Kidney epithelial cell (primary cell): Measurements from ENCODE around the gene SRBD1. TPM values are rescaled to one million over a fixed set of nuclear protein-coding genes. Genes with fewer than 3 reads are reported as not detected.

Experiments used
- DNase-seq: peaks from one replicate; pipeline ENCODE4 v3.0.0-alpha.2; 2010; ENCODE audit warnings: low read depth
- H3K27me3 ChIP-seq: 2 replicates; pipeline ENCODE4 v1.6.0; 2011; ENCODE audit warnings: low read length; ENCODE audit not compliant: control insufficient read depth, insufficient read depth
- H3K36me3 ChIP-seq: 2 replicates; pipeline ENCODE4 v1.5.1; 2011; ENCODE audit warnings: low read length; ENCODE audit not compliant: control insufficient read depth, insufficient read depth
- H3K4me3 ChIP-seq: 2 replicates; pipeline ENCODE4 v1.5.1; 2011; ENCODE audit warnings: low read depth, mild to moderate bottlenecking, control low read depth, low read length
- total RNA-seq: library from RNA; depleted of rRNA; stranded (reverse); fragments of >200 nt; gene quantifications from 2 replicates; pipeline ENCODE4 v1.2.3, GENCODE V29; 2015
- TF ChIP-seq, protein P1 (sequence below): IDR thresholded peaks from 2 replicates; pipeline ENCODE4 v1.5.1; 2011; ENCODE audit warnings: mild to moderate bottlenecking, moderate library complexity, low read length, control low read depth, inconsistent platforms; ENCODE audit not compliant: insufficient read depth, poor library complexity, severe bottlenecking

Gene SRBD1
- total RNA-seq, 1 donor from 2014 or later: 18.4 TPM

DNA sequence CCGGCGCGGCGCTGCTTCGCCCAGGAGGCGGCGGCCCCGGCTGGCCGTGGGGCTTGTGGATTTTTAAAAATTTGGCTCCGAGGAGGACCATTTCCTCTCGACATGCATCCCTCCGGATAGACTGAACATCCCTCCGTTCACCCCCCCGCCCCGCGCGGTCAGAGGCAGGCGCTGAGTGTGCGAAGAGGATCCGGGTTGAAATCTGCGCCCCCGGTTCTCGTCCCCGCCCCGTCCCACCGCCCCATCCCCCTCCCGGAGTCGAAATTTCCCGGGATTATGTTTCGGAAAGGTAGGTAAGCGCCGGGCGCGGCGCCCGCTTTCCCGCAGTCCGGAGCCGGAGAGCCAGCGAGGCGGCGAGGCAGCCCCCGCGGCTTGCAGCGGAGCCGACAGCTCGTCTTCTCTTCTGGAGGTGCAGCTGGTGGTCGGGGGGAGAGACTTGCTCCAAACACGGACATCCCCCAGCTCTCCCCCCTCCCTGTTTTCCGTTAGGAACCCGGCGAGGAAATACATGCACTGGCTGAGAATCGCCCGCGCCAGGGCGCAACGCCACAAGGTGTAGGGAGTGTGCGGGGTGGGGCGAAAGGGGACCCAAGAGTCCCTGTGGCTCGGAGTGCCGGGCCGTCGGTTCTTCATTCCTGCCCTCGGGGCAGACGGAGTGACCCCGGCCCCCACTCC is 40.5 kb upstream of the SRBD1 start, which contains the start of gene PRKCE:
TSS of gene PRKCE (plus strand) at position 261 of the 675 bp plus-strand sequence.
- DNase-seq: no peak
- TF ChIP-seq, protein P1, sequence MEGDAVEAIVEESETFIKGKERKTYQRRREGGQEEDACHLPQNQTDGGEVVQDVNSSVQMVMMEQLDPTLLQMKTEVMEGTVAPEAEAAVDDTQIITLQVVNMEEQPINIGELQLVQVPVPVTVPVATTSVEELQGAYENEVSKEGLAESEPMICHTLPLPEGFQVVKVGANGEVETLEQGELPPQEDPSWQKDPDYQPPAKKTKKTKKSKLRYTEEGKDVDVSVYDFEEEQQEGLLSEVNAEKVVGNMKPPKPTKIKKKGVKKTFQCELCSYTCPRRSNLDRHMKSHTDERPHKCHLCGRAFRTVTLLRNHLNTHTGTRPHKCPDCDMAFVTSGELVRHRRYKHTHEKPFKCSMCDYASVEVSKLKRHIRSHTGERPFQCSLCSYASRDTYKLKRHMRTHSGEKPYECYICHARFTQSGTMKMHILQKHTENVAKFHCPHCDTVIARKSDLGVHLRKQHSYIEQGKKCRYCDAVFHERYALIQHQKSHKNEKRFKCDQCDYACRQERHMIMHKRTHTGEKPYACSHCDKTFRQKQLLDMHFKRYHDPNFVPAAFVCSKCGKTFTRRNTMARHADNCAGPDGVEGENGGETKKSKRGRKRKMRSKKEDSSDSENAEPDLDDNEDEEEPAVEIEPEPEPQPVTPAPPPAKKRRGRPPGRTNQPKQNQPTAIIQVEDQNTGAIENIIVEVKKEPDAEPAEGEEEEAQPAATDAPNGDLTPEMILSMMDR: no peak
- no peaks in the 10 kb centered on the region for H3K36me3 ChIP-seq
- H3K27me3 ChIP-seq: no peaks in the 10 kb centered on the region
- H3K4me3 ChIP-seq: peak within 1 kb of the TSS; percentile 68

DNA sequence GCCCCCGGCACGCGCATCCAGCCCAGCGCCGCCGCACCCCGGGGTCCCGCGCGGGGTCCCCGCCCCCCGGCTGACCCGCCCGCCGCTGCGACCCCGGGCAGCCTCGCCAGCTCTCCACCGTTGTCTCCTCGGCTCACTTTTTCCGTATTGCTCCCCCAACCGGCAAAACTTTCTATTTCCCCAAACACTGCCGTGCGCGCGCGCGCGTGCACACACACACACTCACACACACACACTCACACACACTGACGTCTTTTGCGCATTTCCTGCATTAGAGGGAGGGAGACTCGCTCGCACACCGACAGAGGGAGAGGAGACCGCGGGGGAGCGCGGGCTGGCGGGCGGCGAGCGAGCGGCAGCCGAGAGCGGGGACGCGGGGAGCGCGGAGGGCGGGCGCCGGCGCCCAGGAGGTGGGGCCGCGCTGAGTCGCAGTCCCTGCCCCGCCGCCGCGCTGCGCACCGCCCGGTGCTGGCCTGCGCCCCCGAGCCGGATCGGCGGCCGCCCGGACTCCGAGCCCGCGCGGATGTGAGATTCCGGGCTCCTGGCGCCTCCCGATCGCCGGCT is 39.9 kb upstream of the SRBD1 start:
- H3K27me3 ChIP-seq: no peaks in the 10 kb centered on the region
- DNase-seq: peak; percentile 79
- TF ChIP-seq, protein P1: peak; percentile 42
- H3K4me3 ChIP-seq: peak overlapping the region; percentile 68
- H3K36me3 ChIP-seq: no peaks in the 10 kb centered on the region

DNA sequence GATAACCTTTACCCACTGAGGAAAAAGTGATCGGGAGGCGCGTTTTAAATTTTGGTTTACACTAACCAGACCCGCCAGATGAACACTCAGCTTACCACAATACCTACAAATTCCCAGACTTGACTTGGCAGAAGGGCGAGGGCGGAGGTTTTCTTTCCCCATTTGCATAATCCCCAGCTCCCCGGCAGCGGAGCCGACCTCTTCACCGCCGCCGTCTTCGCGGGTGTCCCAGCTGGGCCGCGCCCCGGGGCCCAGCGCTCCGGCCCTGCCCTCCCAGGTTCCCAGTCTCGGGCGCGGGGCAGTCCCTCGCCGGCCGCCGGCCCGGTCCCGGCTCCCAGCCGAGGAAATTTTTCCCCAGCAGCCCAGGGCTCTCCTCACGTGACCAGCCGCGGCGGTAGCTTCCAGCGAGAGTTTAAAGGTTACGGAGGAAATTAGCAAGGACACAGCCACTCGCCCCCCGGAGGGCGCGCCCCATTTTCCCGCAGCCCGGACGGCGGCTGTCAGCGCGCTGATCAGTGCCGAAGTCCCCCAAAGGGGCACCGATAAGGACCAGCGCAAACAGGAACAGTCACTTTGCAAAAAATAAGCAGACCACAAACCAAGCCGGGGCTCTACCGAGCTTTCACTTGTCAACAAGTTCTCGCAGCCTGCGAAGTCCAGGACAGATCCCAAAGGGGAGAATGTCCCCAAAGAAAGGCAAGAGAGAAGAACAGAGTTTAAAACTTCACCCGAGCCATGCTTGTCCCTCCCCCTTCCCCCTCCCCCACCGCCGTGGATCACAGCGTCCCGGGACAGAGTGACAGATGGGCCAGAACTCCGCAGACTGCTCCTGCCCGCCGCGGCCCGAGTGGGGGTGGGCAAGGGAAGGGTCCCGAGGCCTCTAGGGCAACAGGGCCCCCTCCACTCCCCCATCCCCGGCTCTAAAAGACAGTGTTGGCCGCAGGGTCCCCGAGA is 39.1 kb upstream of the SRBD1 start:
- TF ChIP-seq, protein P1: no peak
- DNase-seq: no peak
- H3K36me3 ChIP-seq: no peaks in the 10 kb centered on the region
- peak overlapping the region; percentile 68 for H3K4me3 ChIP-seq
- H3K27me3 ChIP-seq: no peaks in the 10 kb centered on the region

DNA sequence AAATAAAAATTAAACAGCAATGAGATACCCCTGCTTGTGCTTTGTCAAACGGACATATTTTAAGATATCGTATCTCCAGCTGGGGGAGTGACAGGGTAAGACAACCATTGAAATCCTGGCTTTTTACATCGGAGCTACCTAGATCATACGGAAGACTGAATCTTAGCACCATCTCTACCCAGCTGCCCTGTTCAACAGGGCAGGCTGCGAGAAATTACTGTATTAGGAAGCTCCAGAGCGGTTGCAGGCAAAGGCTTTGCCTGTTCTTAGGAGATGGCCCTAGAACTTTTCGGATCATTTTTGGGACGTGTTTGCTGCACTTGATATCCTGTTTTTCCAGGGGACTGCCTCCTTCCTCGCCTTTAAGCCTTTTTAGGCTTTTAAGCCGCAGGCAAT is 38.4 kb upstream of the SRBD1 start:
- H3K27me3 ChIP-seq: no peaks in the 10 kb centered on the region
- no peaks in the 10 kb centered on the region for H3K36me3 ChIP-seq
- peak overlapping the region; percentile 68 for H3K4me3 ChIP-seq
- TF ChIP-seq, protein P1: no peak
- no peak for DNase-seq

DNA sequence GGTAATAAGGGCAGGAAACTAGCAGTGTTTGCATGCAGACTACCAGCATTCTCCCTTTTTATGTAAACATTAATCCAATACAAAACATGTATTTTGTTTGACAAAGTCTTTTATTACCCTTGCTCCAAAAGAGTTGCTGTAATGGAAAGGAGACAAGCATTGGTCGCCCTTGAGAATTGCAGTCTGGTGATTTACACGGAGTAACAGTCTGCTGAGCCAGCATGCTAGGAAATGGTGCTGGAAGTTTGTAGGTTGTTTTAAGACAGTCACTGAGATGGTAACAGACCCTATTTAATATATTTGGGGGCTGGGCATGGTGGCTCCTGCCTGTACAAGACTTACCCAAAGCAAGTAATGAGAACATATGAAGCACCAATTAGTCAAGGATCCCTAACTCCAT is 37.6 kb upstream of the SRBD1 start:
- Histone ChIP-seq H3K36me3 (no peaks in the 10 kb centered on the region), H3K4me3 (no peak overlapping the region), H3K27me3 (no peaks in the 10 kb centered on the region)
- TF ChIP-seq, protein P1: no peak
- no peak for DNase-seq
